ENCODE measurements around the gene ADSS1.

The ADSS1 gene

GRCh38 chr14:104723651-104724406, at the start of gene ADSS1:
TSS of gene ADSS1 (plus strand) at chr14:104724229. CDS start at chr14:104724271, 42 bp downstream.
- DNase-seq (ENCODE audit: low read depth in 1 of 2, low spot score in 1 of 2) = peak; percentile 33 to 47

DNA sequence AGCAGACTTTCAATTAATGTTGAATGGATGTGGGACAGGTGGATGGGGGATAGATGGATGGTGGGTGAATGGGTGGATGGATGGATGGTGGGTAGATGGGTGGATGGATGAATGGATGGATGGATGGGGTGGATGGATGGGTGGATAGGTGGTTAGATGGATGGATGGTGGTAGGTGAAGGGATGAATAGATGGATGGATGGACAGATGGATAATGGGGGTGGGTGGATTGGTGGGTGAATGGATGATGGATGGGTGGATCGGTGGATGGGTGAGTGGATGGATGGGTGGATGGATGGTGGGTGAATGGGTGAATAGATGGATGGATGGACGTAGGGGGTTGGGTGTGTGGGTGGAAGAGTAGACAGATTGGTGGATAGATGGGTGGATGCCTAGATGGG, 48.6 kb upstream of the ADSS1 start:
- DNase-seq (ENCODE audit: low read depth in 1 of 2, low spot score in 1 of 2) = no peak

GRCh38 chr14:104676130-104676693, 47.8 kb upstream of the ADSS1 start:
- no peak for DNase-seq (ENCODE audit: low read depth in 1 of 2, low spot score in 1 of 2)

DNA sequence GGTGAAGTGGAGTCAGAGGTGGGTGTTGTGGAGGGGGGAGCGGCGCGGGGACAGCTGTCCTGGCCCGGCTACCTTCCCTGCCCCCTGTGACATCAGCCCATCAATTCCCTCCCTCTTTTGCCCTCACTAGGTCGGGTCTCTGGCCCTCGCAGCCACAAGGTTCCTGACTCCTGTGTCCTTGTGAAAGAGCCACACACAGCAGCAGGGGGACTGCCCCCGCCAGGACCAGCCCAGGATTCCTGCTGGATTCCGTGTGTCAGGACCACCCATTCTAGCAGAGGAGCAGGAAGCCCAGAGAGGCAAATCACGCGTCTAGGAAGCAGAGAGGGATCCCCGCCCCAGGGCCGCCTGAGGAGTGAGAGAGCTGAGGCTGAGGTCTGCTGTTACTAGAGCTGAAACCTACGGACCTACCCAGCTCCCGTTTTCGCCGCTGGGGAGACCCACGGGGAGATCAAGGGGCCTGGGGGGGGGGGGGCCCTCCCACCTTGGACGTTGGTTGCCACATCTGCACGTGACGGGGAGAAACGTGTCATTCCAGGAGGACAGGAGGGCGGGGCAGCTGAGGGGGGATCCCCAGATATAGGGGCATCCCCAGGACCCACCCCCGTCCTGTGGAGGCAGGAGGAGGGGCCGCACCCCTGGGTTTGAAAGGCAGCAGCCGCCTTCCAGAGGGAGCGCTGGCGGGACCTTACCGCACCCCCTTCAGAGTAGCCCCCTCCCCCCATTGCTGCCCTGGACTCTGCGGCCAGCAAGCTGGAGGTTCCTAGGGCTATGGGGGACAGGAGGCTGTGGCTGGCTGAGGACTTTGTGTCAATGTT, 47.1 kb upstream of the ADSS1 start:
- peak in 1 of 2 donors; percentile 44 for DNase-seq (ENCODE audit: low read depth in 1 of 2, low spot score in 1 of 2)

DNA sequence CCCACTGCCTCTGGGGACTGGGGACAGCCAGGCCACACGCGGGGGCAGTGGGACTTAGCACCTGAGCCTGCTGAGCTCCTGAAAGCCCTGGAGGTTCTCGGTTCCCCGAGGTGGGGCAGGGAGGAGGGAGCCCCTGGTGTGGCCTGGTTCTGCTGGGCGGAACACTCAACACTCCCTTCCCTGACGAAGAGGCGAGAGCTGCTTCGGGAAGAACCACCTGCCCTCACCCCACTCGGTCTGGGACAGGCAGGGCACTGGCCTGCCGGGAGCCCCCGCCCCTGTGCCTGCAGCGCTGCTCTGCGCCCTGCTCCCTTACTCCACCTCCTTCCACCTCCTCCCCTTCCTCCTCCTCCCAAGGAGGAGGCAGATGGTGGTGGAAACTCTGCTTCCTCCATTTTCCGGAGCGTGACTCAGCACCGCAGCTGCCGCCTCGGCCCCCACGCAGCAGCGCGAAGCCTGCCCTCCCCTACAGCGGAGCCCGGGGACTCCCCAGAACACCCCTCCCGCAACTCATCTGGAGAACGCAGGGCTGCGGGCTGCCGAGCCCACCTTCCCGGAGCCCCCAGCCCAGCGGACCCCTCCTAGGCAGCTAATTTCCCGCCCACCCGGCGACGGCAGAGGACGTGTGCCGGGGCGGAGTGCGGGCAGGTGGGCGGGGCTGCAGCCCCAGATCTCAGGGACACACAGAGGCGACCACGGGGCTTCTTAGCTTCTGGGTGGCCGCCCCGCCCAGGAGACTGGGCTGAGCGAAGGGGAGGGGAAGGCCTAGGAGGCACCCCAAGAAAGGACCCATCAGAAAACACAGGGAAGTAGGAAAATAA, 46.3 kb upstream of the ADSS1 start:
- peak; percentile 57 to 72 for DNase-seq (ENCODE audit: low read depth in 1 of 2, low spot score in 1 of 2)

DNA sequence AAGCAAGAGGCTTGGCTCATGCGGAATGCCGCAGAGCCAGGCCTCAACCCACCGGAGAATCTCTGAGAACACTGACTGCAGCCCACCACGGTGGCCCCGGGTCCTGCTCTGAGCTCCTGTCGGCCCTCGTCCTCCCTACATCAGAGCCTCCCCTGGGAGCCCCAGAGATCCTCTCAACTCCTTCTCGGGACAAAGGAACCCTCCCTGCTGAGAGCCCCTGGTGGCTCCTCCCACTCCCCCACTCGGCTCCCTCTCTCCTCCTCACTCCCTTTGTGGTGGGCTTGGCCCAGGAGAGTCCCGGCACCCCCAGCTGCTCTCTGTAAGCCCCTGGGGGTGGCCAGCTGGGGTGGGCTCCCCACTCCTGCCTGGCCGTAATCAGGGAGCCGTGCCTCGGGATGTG, 45.7 kb upstream of the ADSS1 start:
- no peak for DNase-seq (ENCODE audit: low read depth in 1 of 2, low spot score in 1 of 2)

GRCh38 chr14:104678901-104679705, 44.9 kb upstream of the ADSS1 start:
- DNase-seq (ENCODE audit: low read depth in 1 of 2, low spot score in 1 of 2) = no peak

DNA sequence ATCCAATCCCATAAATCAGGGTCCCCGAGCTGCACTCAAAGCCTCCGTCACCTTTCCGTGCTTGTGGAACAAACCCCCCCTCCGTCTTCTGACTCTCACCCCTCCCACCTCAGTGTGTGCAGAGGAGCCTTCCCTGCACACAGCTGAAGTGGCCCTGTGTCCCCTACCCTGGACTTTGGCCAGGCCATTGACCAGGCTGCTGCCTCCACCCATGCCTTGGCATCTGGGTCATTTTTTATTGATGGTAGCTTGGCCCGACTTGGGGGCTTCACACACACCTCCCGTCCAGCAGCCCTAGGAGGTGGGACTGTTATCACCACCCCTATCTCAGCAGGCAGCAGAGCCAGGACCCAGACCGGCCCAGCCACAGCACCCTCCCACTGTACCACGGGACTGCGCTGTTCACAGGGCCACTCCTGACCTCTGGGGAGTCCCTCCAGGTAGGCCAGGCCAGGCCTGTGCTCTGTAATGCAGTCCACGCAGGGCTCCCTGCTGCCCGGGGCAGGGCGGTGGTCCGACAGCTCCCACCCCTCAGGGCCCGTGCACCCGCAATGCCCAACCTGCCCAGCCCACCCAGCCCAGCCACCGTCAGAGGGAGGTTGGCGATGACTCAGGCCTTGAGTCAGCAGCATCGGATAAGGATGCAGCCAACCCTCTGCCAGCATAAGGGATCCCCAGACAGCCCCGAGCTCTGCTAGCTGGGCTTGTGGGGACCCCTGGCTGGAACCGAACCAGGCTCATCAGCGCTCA, 43.8 kb upstream of the ADSS1 start:
- no peak for DNase-seq (ENCODE audit: low read depth in 1 of 2, low spot score in 1 of 2)

DNA sequence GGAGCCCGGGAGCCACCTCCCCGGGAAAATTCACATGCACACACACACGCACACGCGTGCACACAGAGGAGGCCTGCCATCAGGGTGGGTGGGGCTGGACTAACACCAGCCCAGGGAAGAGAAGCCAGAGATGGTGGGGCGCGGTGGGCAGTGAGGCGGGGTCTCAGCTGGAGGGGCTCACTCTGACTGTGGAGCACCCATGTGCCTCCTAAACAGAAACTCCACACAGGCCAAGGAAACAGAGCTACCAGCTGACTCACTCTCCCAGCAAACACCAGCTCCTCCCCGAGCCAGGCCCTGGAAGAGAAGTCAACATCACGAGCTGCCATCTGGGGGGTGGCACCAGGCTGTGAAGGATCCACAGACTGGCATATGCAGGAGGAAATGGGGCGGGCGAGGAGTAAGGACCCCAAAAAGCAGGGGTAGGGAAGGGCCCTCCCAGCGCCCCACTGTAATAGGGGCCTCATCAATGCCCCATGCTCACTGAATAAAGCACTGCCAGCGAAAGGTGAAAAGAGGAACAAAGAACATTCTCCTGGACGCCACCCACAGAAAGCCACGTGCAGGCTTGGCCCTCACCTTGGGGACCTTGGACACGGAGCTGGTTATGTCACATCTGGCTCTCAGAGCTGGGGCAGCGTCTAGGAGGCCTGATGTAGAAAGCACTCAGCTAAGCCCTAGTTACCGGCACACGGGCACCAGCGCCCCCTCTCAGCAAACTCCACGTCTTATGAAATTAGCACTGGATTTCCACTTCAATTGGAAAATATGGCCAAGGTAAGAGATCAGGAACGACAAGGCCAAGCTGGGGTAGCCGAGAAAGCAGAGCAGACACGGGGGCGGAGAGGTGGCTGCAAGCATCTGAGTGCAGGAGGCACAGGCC, 43.0 kb upstream of the ADSS1 start:
- DNase-seq (ENCODE audit: low read depth in 1 of 2, low spot score in 1 of 2) = no peak

- no peak for DNase-seq (ENCODE audit: low read depth in 1 of 2, low spot score in 1 of 2)
Observed at GRCh38 chr14:104681689-104682074, 42.3 kb upstream of the ADSS1 start.

GRCh38 chr14:104682107-104682593, 41.9 kb upstream of the ADSS1 start:
- DNase-seq (ENCODE audit: low read depth in 1 of 2, low spot score in 1 of 2) = no peak

DNA sequence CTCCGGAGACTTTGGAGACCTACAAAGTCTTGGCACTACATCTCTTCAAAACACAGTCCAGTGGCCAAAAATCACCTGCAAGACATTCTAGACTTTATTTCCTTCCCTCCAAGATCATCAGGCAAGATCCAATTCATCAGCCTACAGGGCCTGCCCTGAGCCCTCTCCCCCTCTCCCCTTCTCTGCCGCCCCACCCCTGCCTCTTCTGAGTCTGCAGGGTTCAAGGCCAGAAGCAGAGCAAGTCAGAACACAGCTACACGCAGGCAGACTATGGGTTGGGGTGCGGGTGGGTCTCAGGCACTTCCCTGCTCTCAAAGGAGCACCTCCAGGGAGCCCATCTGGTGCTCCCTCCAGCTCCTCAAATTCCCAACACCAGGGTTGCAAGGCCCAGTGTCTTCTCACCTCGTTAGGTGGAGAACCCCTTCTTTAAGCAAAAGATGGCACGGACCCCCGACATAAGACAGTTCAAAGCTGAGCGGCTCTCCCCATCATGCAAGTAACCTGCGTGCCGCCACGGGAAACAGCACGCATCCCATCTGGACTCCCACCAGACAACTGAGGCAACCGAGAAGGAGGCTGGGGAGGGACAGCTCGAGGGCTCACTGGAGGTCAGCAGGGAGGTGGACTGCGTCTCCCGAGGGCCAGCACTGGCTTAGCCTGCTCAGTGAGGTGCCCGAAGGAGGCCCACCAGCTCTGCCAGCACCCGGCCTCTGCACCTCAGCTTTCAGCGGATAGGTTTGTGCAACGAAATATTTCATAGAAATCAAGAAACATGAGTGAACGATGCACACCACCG, 40.2 kb upstream of the ADSS1 start:
- DNase-seq (ENCODE audit: low read depth in 1 of 2, low spot score in 1 of 2) = no peak

GRCh38 chr14:104684449-104684821, 39.6 kb upstream of the ADSS1 start:
- DNase-seq (ENCODE audit: low read depth in 1 of 2, low spot score in 1 of 2) = no peak

DNA sequence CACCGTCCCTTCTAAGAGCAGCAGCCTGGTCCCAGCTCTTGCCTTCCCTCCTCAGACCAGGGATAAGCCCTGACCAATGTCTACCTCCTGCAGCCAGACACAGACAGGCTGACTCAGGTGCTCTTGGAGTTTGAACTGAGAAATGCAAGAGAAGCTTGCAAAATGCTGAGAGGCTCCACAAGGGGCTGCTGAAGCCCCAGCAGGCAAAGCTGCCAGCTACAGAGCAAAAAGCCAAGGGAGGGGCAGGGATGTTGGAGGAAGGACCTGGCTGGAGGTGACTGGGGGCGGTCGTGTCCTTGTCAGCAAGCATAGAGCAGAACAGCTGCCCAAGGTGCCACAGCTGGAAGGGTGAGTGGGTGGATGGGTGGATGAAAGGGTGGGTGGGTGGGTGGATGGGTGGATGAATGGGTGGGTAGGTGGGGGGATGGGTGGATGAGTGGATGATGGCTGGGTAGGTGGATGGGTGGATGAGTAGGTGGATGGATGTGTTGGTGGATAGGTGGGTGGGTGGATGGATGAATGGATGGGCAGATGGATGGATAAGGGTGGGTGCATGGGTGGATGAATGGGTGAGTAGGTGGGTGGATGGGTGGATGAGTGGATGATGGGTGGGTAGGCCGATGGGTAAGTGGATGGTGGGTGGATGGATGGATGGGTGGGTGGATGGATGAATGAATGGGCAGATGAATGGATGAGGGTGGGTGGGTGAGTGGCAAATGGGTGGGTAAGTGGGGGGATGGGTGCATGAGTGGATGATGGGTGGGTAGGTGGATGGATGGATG, 38.6 kb upstream of the ADSS1 start:
- no peak for DNase-seq (ENCODE audit: low read depth in 1 of 2, low spot score in 1 of 2)

DNA sequence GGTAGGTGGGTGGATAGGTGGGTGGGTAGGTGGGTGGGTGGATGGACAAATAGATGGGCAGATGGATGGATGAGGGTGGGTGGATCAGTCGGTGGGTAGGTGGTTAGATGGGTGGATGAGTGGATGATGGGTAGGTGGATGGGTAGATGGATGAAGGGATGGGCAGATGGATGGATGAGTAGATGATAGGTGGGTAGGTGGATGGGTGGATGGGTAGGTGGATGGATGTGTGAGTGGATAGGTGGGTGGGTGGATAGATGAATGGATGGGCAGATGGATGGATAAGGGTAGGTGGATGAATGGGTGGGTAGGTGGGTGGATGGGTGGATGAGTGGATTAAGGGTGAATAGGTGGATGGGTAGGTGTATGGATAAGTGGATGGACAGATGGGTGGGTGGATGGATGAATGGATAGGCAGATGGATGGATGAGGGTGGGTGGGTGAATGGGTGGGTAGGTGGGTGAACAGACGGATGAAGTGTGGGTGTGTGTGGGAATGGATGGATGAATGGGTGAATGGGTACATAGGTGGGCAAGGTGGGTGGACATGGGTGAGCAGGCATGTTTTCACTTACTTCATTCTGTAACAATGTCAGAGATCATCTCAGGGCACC, 37.9 kb upstream of the ADSS1 start:
- DNase-seq (ENCODE audit: low read depth in 1 of 2, low spot score in 1 of 2) = no peak

DNA sequence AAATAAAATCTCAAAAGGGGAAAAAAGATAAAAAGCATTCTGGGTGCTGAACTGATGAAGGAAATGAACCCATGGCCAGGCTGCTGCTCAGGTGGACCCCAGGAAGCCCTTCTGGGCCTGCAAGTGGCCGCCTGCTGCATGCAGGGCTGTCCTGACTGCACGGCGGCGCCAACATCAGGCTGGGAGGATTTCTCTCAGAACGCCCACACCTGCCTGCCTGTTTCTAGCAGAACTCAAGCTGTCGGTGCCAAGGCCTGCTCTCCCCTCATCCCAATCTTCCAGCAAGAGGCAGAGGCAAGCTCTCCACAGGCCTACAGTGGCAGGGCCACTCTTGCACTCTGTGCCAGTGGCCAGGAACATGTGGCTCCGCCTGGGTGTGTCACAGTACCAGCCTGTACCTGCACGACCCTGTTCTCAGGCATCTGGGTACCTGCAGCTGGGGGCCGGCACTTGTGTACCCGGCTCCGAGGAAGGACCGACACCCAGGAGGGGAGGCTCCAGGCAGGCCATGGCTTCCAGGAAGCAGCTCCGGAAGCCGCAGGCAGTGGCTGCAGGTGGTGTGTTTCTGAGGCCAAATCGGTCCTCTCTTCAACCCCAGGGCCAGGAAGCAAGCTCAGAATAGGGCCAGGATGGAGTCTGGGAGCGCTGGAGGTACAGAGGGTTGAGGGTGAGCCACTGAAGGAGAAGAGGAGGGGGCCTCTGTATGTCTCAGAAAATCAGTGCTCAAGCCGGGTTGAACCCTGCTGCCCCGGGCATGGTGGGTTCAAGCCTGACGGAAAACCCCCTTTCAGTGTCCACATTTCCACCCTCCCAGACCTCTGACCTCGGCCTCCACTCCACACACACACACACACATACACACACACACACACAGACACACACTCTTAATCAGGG, 37.2 kb upstream of the ADSS1 start:
- no peak for DNase-seq (ENCODE audit: low read depth in 1 of 2, low spot score in 1 of 2)
